KOPT-K1 (cell line): ENCODE measurements around the gene NAALADL2.
"Not testable (repeated sequence)": the region's sequence is repeated elsewhere in the genome, so short reads cannot be mapped to it uniquely, and the experiment has no call there.

Experiments
- H3K27ac ChIP-seq: fragments of 200-600 bp; sonication (generic); 2 replicates; pipeline ENCODE4 v1.5.1; 2016; ENCODE audit warnings: antibody characterized with exemption, mild to moderate bottlenecking, low read depth, low read length; ENCODE audit not compliant: poor library complexity, severe bottlenecking
- H3K36me3 ChIP-seq: fragments of 200-600 bp; sonication (generic); 2 replicates; pipeline ENCODE4 v1.5.1; 2017; ENCODE audit warnings: antibody characterized with exemption, mild to moderate bottlenecking, low read length, moderate library complexity; ENCODE audit not compliant: insufficient read depth
- H3K9me3 ChIP-seq: fragments of 200-600 bp; sonication (generic); 2 replicates; pipeline ENCODE4 v1.5.1; 2017; ENCODE audit warnings: antibody characterized with exemption, low read length, mild to moderate bottlenecking; ENCODE audit not compliant: insufficient read depth, poor library complexity, severe bottlenecking

Gene NAALADL2

GRCh38 chr3:175103298-175103697, 244.2 kb downstream of the NAALADL2 start:
- Histone ChIP-seq H3K36me3 (no peaks in the 10 kb centered on the region), H3K27ac (no peak overlapping the region), H3K9me3 (no peaks in the 10 kb centered on the region)

- Histone ChIP-seq H3K9me3 (no peaks in the 10 kb centered on the region), H3K36me3 (no peaks in the 10 kb centered on the region), H3K27ac (no peak overlapping the region)
Observed at GRCh38 chr3:175105066-175105465, 245.9 kb downstream of the NAALADL2 start.

GRCh38 chr3:175107231-175107630, 248.1 kb downstream of the NAALADL2 start:
- Histone ChIP-seq H3K9me3 (no peaks in the 10 kb centered on the region), H3K36me3 (no peaks in the 10 kb centered on the region), H3K27ac (no peak overlapping the region)

GRCh38 chr3:175107995-175108394, 248.9 kb downstream of the NAALADL2 start:
- H3K36me3 ChIP-seq, result no peaks in the 10 kb centered on the region
- no peak overlapping the region for H3K27ac ChIP-seq

GRCh38 chr3:175108613-175109151, 249.5 kb downstream of the NAALADL2 start:
- H3K9me3 ChIP-seq, result no peaks in the 10 kb centered on the region
- no peak overlapping the region for H3K27ac ChIP-seq
- no peaks in the 10 kb centered on the region for H3K36me3 ChIP-seq

More at GRCh38 chr3:175107995-175108394, 248.9 kb downstream of the NAALADL2 start:
- H3K9me3 ChIP-seq, result no peaks in the 10 kb centered on the region

DNA sequence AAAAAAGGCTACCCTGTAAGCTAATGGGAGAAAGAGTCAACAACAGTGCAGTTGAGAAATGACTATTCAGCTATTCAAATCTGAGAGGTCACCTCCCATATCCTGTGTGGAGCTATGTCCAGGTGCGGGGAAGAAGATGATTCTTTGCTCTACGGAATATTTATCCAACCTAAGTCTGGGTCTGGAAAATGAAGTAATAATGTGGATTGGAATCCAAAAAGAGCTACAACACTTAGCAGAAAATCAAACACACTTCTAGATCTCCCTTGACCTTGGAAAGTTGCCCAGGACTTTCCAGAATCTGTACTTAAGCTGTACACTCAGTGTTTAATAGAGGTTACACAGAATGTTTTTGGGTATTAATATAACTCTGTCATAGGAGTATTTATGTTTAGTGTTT, 251.9 kb downstream of the NAALADL2 start:
- Histone ChIP-seq H3K27ac (no peak overlapping the region), H3K9me3 (no peaks in the 10 kb centered on the region), H3K36me3 (no peaks in the 10 kb centered on the region)

DNA sequence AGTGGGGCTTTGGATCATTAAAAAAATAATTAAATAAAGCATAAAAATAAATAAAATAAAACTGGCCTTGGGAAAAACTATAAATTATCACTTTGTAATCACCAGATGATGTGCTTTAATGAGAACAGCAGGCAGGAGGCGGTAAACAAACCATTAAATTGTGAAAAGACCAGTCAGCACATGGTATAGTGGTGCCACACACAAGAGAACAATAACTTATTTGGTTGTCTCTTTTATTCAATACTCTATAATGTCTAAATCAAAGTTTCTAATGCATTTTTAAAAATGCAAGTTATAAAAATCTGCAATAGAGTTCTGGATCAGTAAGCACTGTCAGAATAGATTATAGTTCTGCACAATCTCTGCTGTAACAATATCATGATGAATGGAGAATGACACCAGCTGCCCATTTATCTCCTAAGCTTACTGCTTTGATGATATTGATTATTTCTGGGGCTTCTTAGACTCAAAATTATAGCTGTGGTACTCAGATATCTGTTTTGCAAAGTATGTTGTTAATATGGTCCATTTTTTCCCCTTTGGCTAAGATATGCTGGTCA, 259.3 kb downstream of the NAALADL2 start:
- Histone ChIP-seq H3K27ac (no peak overlapping the region), H3K36me3 (no peaks in the 10 kb centered on the region), H3K9me3 (no peaks in the 10 kb centered on the region)

GRCh38 chr3:175121225-175121624, 262.1 kb downstream of the NAALADL2 start:
- Histone ChIP-seq H3K27ac (no peak overlapping the region), H3K9me3 (no peaks in the 10 kb centered on the region), H3K36me3 (no peaks in the 10 kb centered on the region)

- Histone ChIP-seq H3K27ac (no peak overlapping the region), H3K36me3 (no peaks in the 10 kb centered on the region), H3K9me3 (no peaks in the 10 kb centered on the region)
Observed at GRCh38 chr3:175127075-175127662, 268.0 kb downstream of the NAALADL2 start.

- Histone ChIP-seq H3K27ac (no peak overlapping the region), H3K9me3 (no peaks in the 10 kb centered on the region), H3K36me3 (no peaks in the 10 kb centered on the region)
Observed at GRCh38 chr3:175129126-175129525, 270.0 kb downstream of the NAALADL2 start.

DNA sequence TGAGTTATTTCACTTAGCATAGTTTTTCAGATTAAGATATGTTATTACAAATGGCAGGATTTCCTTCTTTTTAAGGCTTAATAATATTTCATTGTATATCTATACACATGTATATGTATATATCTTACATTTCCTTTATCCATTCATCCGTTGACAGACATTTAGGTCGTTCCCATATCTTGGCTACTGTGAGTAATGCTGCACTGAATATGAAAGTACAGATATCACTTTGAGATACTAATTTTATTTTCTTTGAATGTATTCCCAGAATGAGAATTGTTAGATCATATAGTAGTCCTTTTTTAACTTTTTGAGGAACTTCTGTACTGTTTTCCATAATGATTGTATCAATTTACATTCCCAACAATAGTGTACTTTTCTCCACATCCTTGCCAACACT, 270.4 kb downstream of the NAALADL2 start:
- no peak overlapping the region for H3K27ac ChIP-seq
- no peaks in the 10 kb centered on the region for H3K36me3 ChIP-seq
- H3K9me3 ChIP-seq, result no peaks in the 10 kb centered on the region

DNA sequence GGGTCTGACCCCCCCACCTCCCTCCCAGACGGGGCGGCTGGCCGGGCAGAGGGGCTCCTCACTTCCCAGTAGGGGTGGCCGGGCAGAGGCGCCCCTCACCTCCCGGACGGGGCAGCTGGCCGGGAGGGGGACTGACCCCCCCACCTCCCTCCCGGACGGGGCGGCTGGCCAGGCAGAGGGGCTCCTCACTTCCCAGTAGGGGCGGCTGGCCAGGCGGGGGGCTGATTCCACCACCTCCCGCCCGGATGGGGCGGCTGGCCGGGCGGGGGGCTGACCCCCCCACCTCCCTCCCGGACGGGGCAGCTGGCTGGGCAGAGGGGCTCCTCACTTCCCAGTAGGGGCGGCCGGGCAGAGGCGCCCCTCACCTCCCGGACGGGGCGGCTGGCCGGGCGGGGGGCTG, 272.7 kb downstream of the NAALADL2 start:
- H3K36me3 ChIP-seq, H3K27ac ChIP-seq, H3K9me3 ChIP-seq: not testable (repeated sequence)

DNA sequence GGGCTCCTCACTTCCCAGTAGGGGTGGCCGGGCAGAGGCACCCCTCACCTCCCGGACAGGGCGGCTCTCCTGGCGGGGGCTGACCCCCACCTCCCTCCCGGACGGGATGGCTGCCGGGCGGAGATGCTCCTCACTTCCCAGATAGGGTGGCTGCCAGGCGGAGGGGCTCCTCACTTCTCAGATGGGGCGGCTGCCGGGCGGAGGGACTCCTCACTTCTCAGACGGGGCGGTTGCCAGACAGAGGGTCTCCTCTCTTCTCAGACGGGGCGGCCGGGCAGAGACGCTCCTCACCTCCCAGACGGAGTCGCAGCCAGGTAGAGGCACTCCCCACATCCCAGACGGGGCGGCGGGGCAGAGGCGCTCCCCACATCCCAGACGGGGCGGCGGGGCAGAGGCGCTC, 273.6 kb downstream of the NAALADL2 start:
- not testable (repeated sequence) for H3K36me3 ChIP-seq, H3K27ac ChIP-seq, H3K9me3 ChIP-seq

- no peaks in the 10 kb centered on the region for H3K36me3 ChIP-seq
Observed at GRCh38 chr3:175144368-175144767, 285.2 kb downstream of the NAALADL2 start.

GRCh38 chr3:175146258-175146657, 287.1 kb downstream of the NAALADL2 start:
- H3K27ac ChIP-seq, result no peak overlapping the region
- H3K36me3 ChIP-seq, result no peaks in the 10 kb centered on the region
- no peaks in the 10 kb centered on the region for H3K9me3 ChIP-seq

More at GRCh38 chr3:175144368-175144767, 285.2 kb downstream of the NAALADL2 start:
- Histone ChIP-seq H3K9me3 (no peaks in the 10 kb centered on the region), H3K27ac (no peak overlapping the region)

- Histone ChIP-seq H3K27ac (no peak overlapping the region), H3K9me3 (no peaks in the 10 kb centered on the region), H3K36me3 (no peaks in the 10 kb centered on the region)
Observed at GRCh38 chr3:175149675-175150074, 290.5 kb downstream of the NAALADL2 start.
